PC-3 (cell line): ENCODE results near the gene TM9SF4.

ENCODE experiments used
- EZH2 ChIP-seq: fragments of 300-600 bp; sonication (generic); IDR thresholded peaks from one replicate; pipeline ENCODE4 v1.6.1; 2017; ENCODE audit warnings: antibody characterized with exemption, mild to moderate bottlenecking, low read length; ENCODE audit not compliant: unreplicated experiment
- TF ChIP-seq, protein P1 (sequence below): fragments of 300-600 bp; sonication (generic); conservative IDR thresholded peaks from 2 replicates; pipeline ENCODE4 v1.5.1; 2017; ENCODE audit warnings: antibody characterized with exemption, low read depth, mild to moderate bottlenecking, low read length

DNA sequence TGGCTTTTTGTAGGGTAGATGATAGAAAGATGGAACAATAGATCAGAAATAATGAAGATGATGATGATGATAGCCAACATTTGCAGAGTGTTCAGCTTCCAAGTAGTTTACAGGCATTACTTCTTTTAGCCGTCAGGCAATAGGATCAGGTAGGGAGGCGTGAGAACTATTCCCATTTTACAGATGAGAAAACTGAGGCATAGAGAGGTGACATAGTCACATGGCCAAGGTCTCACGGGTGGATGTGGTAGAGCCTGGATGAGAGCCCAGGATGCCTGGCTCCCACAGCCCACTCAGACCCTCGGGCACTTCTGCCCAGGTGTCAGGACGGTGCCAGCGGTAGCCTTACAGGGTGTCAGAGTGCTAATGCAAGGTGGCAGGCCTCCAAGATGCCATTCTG, 26.0 kb upstream of the TM9SF4 start:
- TF ChIP-seq, protein P1, sequence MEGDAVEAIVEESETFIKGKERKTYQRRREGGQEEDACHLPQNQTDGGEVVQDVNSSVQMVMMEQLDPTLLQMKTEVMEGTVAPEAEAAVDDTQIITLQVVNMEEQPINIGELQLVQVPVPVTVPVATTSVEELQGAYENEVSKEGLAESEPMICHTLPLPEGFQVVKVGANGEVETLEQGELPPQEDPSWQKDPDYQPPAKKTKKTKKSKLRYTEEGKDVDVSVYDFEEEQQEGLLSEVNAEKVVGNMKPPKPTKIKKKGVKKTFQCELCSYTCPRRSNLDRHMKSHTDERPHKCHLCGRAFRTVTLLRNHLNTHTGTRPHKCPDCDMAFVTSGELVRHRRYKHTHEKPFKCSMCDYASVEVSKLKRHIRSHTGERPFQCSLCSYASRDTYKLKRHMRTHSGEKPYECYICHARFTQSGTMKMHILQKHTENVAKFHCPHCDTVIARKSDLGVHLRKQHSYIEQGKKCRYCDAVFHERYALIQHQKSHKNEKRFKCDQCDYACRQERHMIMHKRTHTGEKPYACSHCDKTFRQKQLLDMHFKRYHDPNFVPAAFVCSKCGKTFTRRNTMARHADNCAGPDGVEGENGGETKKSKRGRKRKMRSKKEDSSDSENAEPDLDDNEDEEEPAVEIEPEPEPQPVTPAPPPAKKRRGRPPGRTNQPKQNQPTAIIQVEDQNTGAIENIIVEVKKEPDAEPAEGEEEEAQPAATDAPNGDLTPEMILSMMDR: no peak
- no peak for TF ChIP-seq EZH2
